ENCODE data around the gene CDKN2B-AS1.

Gene CDKN2B-AS1

GRCh38 chr9:22143799-22144625, 149.4 kb downstream of the CDKN2B-AS1 start:
- Histone ChIP-seq H3K4me3 (no peak overlapping the region), H3K27ac (no peak overlapping the region)
- TF ChIP-seq, protein P1, sequence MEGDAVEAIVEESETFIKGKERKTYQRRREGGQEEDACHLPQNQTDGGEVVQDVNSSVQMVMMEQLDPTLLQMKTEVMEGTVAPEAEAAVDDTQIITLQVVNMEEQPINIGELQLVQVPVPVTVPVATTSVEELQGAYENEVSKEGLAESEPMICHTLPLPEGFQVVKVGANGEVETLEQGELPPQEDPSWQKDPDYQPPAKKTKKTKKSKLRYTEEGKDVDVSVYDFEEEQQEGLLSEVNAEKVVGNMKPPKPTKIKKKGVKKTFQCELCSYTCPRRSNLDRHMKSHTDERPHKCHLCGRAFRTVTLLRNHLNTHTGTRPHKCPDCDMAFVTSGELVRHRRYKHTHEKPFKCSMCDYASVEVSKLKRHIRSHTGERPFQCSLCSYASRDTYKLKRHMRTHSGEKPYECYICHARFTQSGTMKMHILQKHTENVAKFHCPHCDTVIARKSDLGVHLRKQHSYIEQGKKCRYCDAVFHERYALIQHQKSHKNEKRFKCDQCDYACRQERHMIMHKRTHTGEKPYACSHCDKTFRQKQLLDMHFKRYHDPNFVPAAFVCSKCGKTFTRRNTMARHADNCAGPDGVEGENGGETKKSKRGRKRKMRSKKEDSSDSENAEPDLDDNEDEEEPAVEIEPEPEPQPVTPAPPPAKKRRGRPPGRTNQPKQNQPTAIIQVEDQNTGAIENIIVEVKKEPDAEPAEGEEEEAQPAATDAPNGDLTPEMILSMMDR (IDR thresholded peaks at IDR 0.05): no peak
- DNase-seq (ENCODE audit: low spot score): no peak

- DNase-seq (ENCODE audit: low spot score): no peak
- TF ChIP-seq, protein P1 (IDR thresholded peaks at IDR 0.05): no peak
- no peak overlapping the region for H3K4me3 ChIP-seq
- no peak overlapping the region for H3K27ac ChIP-seq
Measured at GRCh38 chr9:22146604-22147003, 152.0 kb downstream of the CDKN2B-AS1 start.

- Histone ChIP-seq H3K4me3 (no peak overlapping the region), H3K27ac (no peak overlapping the region)
- no peak for DNase-seq (ENCODE audit: low spot score)
- TF ChIP-seq, protein P1 (IDR thresholded peaks at IDR 0.05): no peak
Measured at GRCh38 chr9:22147813-22148527, 153.4 kb downstream of the CDKN2B-AS1 start.

- Histone ChIP-seq H3K4me3 (no peak overlapping the region), H3K27ac (no peak overlapping the region)
- TF ChIP-seq, protein P1 (IDR thresholded peaks at IDR 0.05): no peak
- no peak for DNase-seq (ENCODE audit: low spot score)
Measured at GRCh38 chr9:22148528-22148875, 153.9 kb downstream of the CDKN2B-AS1 start.

GRCh38 chr9:22148876-22149637, 154.5 kb downstream of the CDKN2B-AS1 start:
- Histone ChIP-seq H3K27ac (no peak overlapping the region), H3K4me3 (no peak overlapping the region)
- DNase-seq (ENCODE audit: low spot score): no peak
- TF ChIP-seq, protein P1 (IDR thresholded peaks at IDR 0.05): no peak

GRCh38 chr9:22154064-22154463, 159.5 kb downstream of the CDKN2B-AS1 start:
- H3K27ac ChIP-seq: no peak overlapping the region
- DNase-seq (ENCODE audit: low spot score): no peak
- TF ChIP-seq, protein P1 (IDR thresholded peaks at IDR 0.05): no peak
- no peak overlapping the region for H3K4me3 ChIP-seq

All from coronary artery (tissue), 2 donors.